PC-9 (cell line): ENCODE measurements around the gene DDHD1. TPM values are rescaled to one million over a fixed set of nuclear protein-coding genes. Genes with fewer than 3 reads are reported as not detected.

Experiments
- BruUV-seq: library from RNA; stranded (reverse); fragments of 400-500 nt; replicated peaks from 2 replicates; lab custom pipeline; 2021; lab: Mats Ljungman, UMichigan
- CTCF ChIA-PET: fragments of 300-600 bp; sonication (Branson Sonifier 250); formaldehyde crosslinking; loops from one replicate; lab custom pipeline; 2022; ENCODE audit warnings: antibody characterized with exemption; lab: Charles Lee
- POLR2A ChIA-PET: fragments of 300-600 bp; sonication (Branson Sonifier 250); formaldehyde crosslinking; loops from one replicate; lab custom pipeline; 2022; ENCODE audit warnings: antibody characterized with exemption; ENCODE audit not compliant: unreplicated experiment; lab: Charles Lee
- DNase-seq, 2 experiments: peaks; one replicate each; pipeline versions ENCODE4 v3.0.0 to v3.0.0-alpha.2; 2015 to 2022; ENCODE audit warnings: mixed read lengths in 1 of 2
- H2AFZ ChIP-seq: fragments of 200-600 bp; sonication (generic); 2 replicates; pipeline ENCODE4 v1.8.1; 2017; ENCODE audit warnings: antibody characterized with exemption
- H3F3A ChIP-seq: fragments of 200-600 bp; sonication (generic); 2 replicates; pipeline ENCODE4 v1.8.1; 2017; ENCODE audit warnings: antibody characterized with exemption, mild to moderate bottlenecking, low read depth; ENCODE audit not compliant: insufficient read depth
- H3K27ac ChIP-seq: fragments of 200-600 bp; sonication (generic); 2 replicates; pipeline ENCODE4 v1.6.1; 2016; ENCODE audit warnings: mixed run types
- H3K27me3 ChIP-seq: fragments of 200-600 bp; sonication (generic); 2 replicates; pipeline ENCODE4 v1.6.1; 2016; ENCODE audit warnings: low read depth, mixed run types; ENCODE audit not compliant: insufficient read depth
- H3K36me3 ChIP-seq: fragments of 200-600 bp; sonication (generic); 2 replicates; pipeline ENCODE4 v1.6.1; 2016; ENCODE audit warnings: low read depth, mixed run types
- H3K4me1 ChIP-seq: fragments of 200-600 bp; sonication (generic); replicated peaks from 2 replicates; pipeline ENCODE4 v1.6.1; 2016; ENCODE audit warnings: mixed run types; ENCODE audit not compliant: insufficient read depth
- H3K4me2 ChIP-seq: fragments of 200-600 bp; sonication (generic); 2 replicates; pipeline ENCODE4 v1.6.1; 2017; ENCODE audit warnings: mixed run types
- H3K4me3 ChIP-seq: fragments of 200-600 bp; sonication (generic); 2 replicates; pipeline ENCODE4 v1.6.1; 2016; ENCODE audit warnings: mixed run types
- H3K79me2 ChIP-seq: fragments of 200-600 bp; sonication (generic); 2 replicates; pipeline ENCODE4 v1.6.1; 2017; ENCODE audit warnings: low read depth, mixed run types
- H3K9me2 ChIP-seq: fragments of 200-600 bp; sonication (generic); 2 replicates; pipeline ENCODE4 v1.8.1; 2017; ENCODE audit warnings: mild to moderate bottlenecking; ENCODE audit not compliant: insufficient read depth
- H3K9me3 ChIP-seq: fragments of 200-600 bp; sonication (generic); 2 replicates; pipeline ENCODE4 v1.8.1; 2016; ENCODE audit warnings: low read depth; ENCODE audit not compliant: insufficient read depth
- H4K20me1 ChIP-seq: fragments of 200-600 bp; sonication (generic); 2 replicates; pipeline ENCODE4 v1.8.1; 2017; ENCODE audit not compliant: insufficient read depth
- CTCF ChIP-seq: fragments of 200-600 bp; sonication (generic); conservative IDR thresholded peaks from 2 replicates; pipeline ENCODE4 v1.6.1; 2017; ENCODE audit warnings: mixed run types, antibody characterized with exemption, mild to moderate bottlenecking, moderate library complexity
- EZH2 ChIP-seq: fragments of 200-600 bp; sonication (generic); IDR thresholded peaks from 2 replicates; pipeline ENCODE4 v1.8.0; 2017; ENCODE audit warnings: antibody characterized with exemption, low read depth
- intact Hi-C: fragments of 100-400 bp; cut with micrococcal nuclease; formaldehyde crosslinking; loops from one replicate; pipeline ENCODE4 v1.10.0; 2022; ENCODE audit not compliant: unreplicated experiment
- total RNA-seq: library from RNA; stranded (reverse); gene quantifications from 2 replicates; pipeline ENCODE4 v1.2.3, GENCODE V29; 2021

The DDHD1 gene
- total RNA-seq, 1 experiment from 2014 or later: 11.3 TPM

- no TSS peak for BruUV-seq
- Histone ChIP-seq H4K20me1 (no peaks in the 10 kb centered on the region), H3F3A (no peaks in the 10 kb centered on the region), H3K79me2 (no peaks in the 10 kb centered on the region), H3K4me3 (no peak overlapping the region), H3K4me1 (no peaks in the 10 kb centered on the region), H3K27me3 (no peaks in the 10 kb centered on the region), H3K9me3 (no peaks in the 10 kb centered on the region), H3K27ac (no peak overlapping the region), H3K9me2 (no peaks in the 10 kb centered on the region), H2AFZ (no peak overlapping the region), H3K4me2 (no peak overlapping the region), H3K36me3 (no peaks in the 10 kb centered on the region)
- intact Hi-C loops: no loop called here
- ChIA-PET CTCF (no interaction called here), POLR2A (interaction anchor here (0.6 kb wide), 2 partner anchors 12 to 178 kb away, joined by 6 to 12 read pairs; no protein-coding TSS in a partner anchor)
- DNase-seq: no peak
- no peak for TF ChIP-seq CTCF
- TF ChIP-seq EZH2: no peak
Measured at GRCh38 chr14:52996493-52996892, 156.6 kb downstream of the DDHD1 start.

- no peak for TF ChIP-seq CTCF
- TF ChIP-seq EZH2: no peak
- CTCF ChIA-PET: no interaction called here
- POLR2A ChIA-PET: interaction anchor here (0.6 kb wide), 1 partner anchor 13 kb away, joined by 6 read pairs; no protein-coding TSS in a partner anchor
- no peaks in the 10 kb centered on the region for H3K27me3 ChIP-seq
- no peaks in the 10 kb centered on the region for H3K36me3 ChIP-seq
- H3K9me2 ChIP-seq: no peaks in the 10 kb centered on the region
- DNase-seq: no peak
- no peak overlapping the region for H2AFZ ChIP-seq
- no peak overlapping the region for H3K4me2 ChIP-seq
- no peaks in the 10 kb centered on the region for H4K20me1 ChIP-seq
- intact Hi-C loops: no loop called here
- H3K27ac ChIP-seq: no peak overlapping the region
- H3K4me3 ChIP-seq: no peak overlapping the region
- no peaks in the 10 kb centered on the region for H3K79me2 ChIP-seq
- BruUV-seq: no TSS peak
- no peaks in the 10 kb centered on the region for H3K4me1 ChIP-seq
- H3F3A ChIP-seq: no peaks in the 10 kb centered on the region
- H3K9me3 ChIP-seq: no peaks in the 10 kb centered on the region
Measured at GRCh38 chr14:52995998-52996397, 157.1 kb downstream of the DDHD1 start.

GRCh38 chr14:52992236-52992870 is 160.8 kb downstream of the DDHD1 start:
- no peaks in the 10 kb centered on the region for H3K36me3 ChIP-seq
- H3K4me2 ChIP-seq: no peak overlapping the region
- H3K79me2 ChIP-seq: no peaks in the 10 kb centered on the region
- no peak overlapping the region for H3K4me3 ChIP-seq
- no TSS peak for BruUV-seq
- H3K9me2 ChIP-seq: no peaks in the 10 kb centered on the region
- no peaks in the 10 kb centered on the region for H3K27me3 ChIP-seq
- no peaks in the 10 kb centered on the region for H4K20me1 ChIP-seq
- H3K4me1 ChIP-seq: no peaks in the 10 kb centered on the region
- intact Hi-C loops: no loop called here
- POLR2A ChIA-PET: no interaction called here
- H3K27ac ChIP-seq: no peak overlapping the region
- H2AFZ ChIP-seq: no peak overlapping the region
- no peaks in the 10 kb centered on the region for H3F3A ChIP-seq
- CTCF ChIA-PET: no interaction called here
- H3K9me3 ChIP-seq: no peaks in the 10 kb centered on the region
- DNase-seq: no peak
- TF ChIP-seq CTCF (no peak), EZH2 (no peak)
